ENCODE measurements around the gene CLCN3.

The CLCN3 gene

GRCh38 chr4:169626331-169627282 lies 6.2 kb downstream of the CLCN3 start:
- peaks cover 19% of the 10 kb centered on the region for H3K79me2 ChIP-seq (ENCODE audit: insufficient read depth, low read length)
- H3K27me3 ChIP-seq (ENCODE audit: insufficient read depth, low read length, poor library complexity, severe bottlenecking), result no peaks in the 10 kb centered on the region
- H3K9me3 ChIP-seq (ENCODE audit: insufficient read depth, low read depth, low read length), result no peaks in the 10 kb centered on the region
- no peak overlapping the region for H2AFZ ChIP-seq (ENCODE audit: low read length)
- peaks cover 42% of the 10 kb centered on the region for H4K20me1 ChIP-seq (ENCODE audit: insufficient read depth, low read length, poor library complexity, severe bottlenecking)
- no peaks in the 10 kb centered on the region for H3K36me3 ChIP-seq (ENCODE audit: insufficient read depth, low read length)
- H3K9ac ChIP-seq (ENCODE audit: low read depth, low read length, poor library complexity, severe bottlenecking), result no peak overlapping the region
- H3K4me1 ChIP-seq (ENCODE audit: insufficient read depth, low read length, poor library complexity, severe bottlenecking), result peaks cover 12% of the 10 kb centered on the region
- H3K9me2 ChIP-seq (replicated peaks; ENCODE audit: low read depth, low read length), result no peaks in the 10 kb centered on the region
- TF ChIP-seq CTCF (conservative IDR thresholded peaks at IDR 0.05; ENCODE audit: low read length) (no peak), EZH2phosphoT487 (IDR thresholded peaks at IDR 0.05; ENCODE audit: borderline replicate concordance) (no peak)
- no peak overlapping the region for H3K4me2 ChIP-seq (ENCODE audit: low read depth, low read length, poor library complexity, severe bottlenecking)
- H3K4me3 ChIP-seq (ENCODE audit: low read length, poor library complexity, severe bottlenecking), result no peak overlapping the region
- 0 out of 2 replicates have a peak, but pooled peaks cover 3% of the 10 kb centered on the region for H3F3A ChIP-seq (ENCODE audit: low read depth)

GRCh38 chr4:169627307-169627706 lies 6.9 kb downstream of the CLCN3 start:
- Histone ChIP-seq H4K20me1 (ENCODE audit: insufficient read depth, low read length, poor library complexity, severe bottlenecking) (peaks cover 35% of the 10 kb centered on the region), H3K79me2 (ENCODE audit: insufficient read depth, low read length) (peaks cover 12% of the 10 kb centered on the region; the same call in 1 of the 2 replicates), H3K9ac (ENCODE audit: low read depth, low read length, poor library complexity, severe bottlenecking) (no peak overlapping the region), H3K4me1 (ENCODE audit: insufficient read depth, low read length, poor library complexity, severe bottlenecking) (peaks cover 5% of the 10 kb centered on the region), H3K4me2 (ENCODE audit: low read depth, low read length, poor library complexity, severe bottlenecking) (no peak overlapping the region), H3F3A (ENCODE audit: low read depth) (0 out of 2 replicates have a peak, but pooled peaks cover 3% of the 10 kb centered on the region), H3K27me3 (ENCODE audit: insufficient read depth, low read length, poor library complexity, severe bottlenecking) (no peaks in the 10 kb centered on the region), H3K4me3 (ENCODE audit: low read length, poor library complexity, severe bottlenecking) (no peak overlapping the region), H3K9me2 (replicated peaks; ENCODE audit: low read depth, low read length) (no peaks in the 10 kb centered on the region), H3K36me3 (ENCODE audit: insufficient read depth, low read length) (no peaks in the 10 kb centered on the region), H2AFZ (ENCODE audit: low read length) (no peak overlapping the region), H3K9me3 (ENCODE audit: insufficient read depth, low read depth, low read length) (no peaks in the 10 kb centered on the region)
- TF ChIP-seq EZH2phosphoT487 (IDR thresholded peaks at IDR 0.05; ENCODE audit: borderline replicate concordance) (no peak), CTCF (conservative IDR thresholded peaks at IDR 0.05; ENCODE audit: low read length) (no peak)

GRCh38 chr4:169628579-169628978 lies 8.2 kb downstream of the CLCN3 start:
- Histone ChIP-seq H3K9me2 (replicated peaks; ENCODE audit: low read depth, low read length) (no peaks in the 10 kb centered on the region), H3K4me3 (ENCODE audit: low read length, poor library complexity, severe bottlenecking) (no peak overlapping the region), H3K9ac (ENCODE audit: low read depth, low read length, poor library complexity, severe bottlenecking) (no peak overlapping the region), H3K79me2 (ENCODE audit: insufficient read depth, low read length) (peaks cover 4% of the 10 kb centered on the region; the same call in 1 of the 2 replicates), H3K27me3 (ENCODE audit: insufficient read depth, low read length, poor library complexity, severe bottlenecking) (no peaks in the 10 kb centered on the region), H3F3A (ENCODE audit: low read depth) (no peaks in the 10 kb centered on the region), H4K20me1 (ENCODE audit: insufficient read depth, low read length, poor library complexity, severe bottlenecking) (peaks cover 22% of the 10 kb centered on the region), H3K36me3 (ENCODE audit: insufficient read depth, low read length) (no peaks in the 10 kb centered on the region), H3K9me3 (ENCODE audit: insufficient read depth, low read depth, low read length) (no peaks in the 10 kb centered on the region), H3K4me1 (ENCODE audit: insufficient read depth, low read length, poor library complexity, severe bottlenecking) (no peaks in the 10 kb centered on the region), H2AFZ (ENCODE audit: low read length) (no peak overlapping the region), H3K4me2 (ENCODE audit: low read depth, low read length, poor library complexity, severe bottlenecking) (no peak overlapping the region)
- TF ChIP-seq CTCF (conservative IDR thresholded peaks at IDR 0.05; ENCODE audit: low read length), result no peak
- TF ChIP-seq EZH2phosphoT487 (IDR thresholded peaks at IDR 0.05; ENCODE audit: borderline replicate concordance), result no peak

Measured in Loucy (cell line).